Endothelial cell of umbilical vein (primary cell): ENCODE results near the gene UNC119. TPM values are rescaled to one million over a fixed set of nuclear protein-coding genes. Genes with fewer than 3 reads are reported as not detected.

Experiments
- BruUV-seq: library from RNA; stranded (reverse); fragments of 400-500 nt; replicated peaks from 2 replicates; lab custom pipeline; 2021; lab: Mats Ljungman, UMichigan
- CTCF ChIA-PET: fragments of 300-600, 350-600 bp; sonication (Branson Sonifier 250); formaldehyde crosslinking; loops from one replicate; lab custom pipeline; 2021; ENCODE audit warnings: antibody characterized with exemption, inconsistent platforms; lab: Charles Lee
- POLR2A ChIA-PET: fragments of 300-600, 350-600 bp; sonication (Branson Sonifier 250); formaldehyde crosslinking; loops from one replicate; lab custom pipeline; 2021; ENCODE audit warnings: antibody characterized with exemption, inconsistent platforms; lab: Charles Lee
- DNase-seq: peaks from one replicate; pipeline ENCODE4 v3.0.0-alpha.2; 2011; ENCODE audit warnings: low read depth, low spot score
- FAIRE-seq: peaks from 2 replicates; lab custom pipeline; 2011; peaks lifted over from hg19 to GRCh38; lab: Jason Lieb, UNC
- H2AFZ ChIP-seq: 2 replicates; pipeline ENCODE4 v1.6.0; 2012; ENCODE audit warnings: low read depth, low read length, control low read depth, inconsistent platforms
- H3K27ac ChIP-seq: 2 replicates; pipeline ENCODE4 v1.5.1; 2011; ENCODE audit warnings: low read depth, mild to moderate bottlenecking, control low read depth, low read length, moderate library complexity; ENCODE audit not compliant: insufficient read depth
- H3K27me3 ChIP-seq, 2 experiments: 2 replicates each; pipeline versions ENCODE4 v1.6.0 to v1.6.1; 2011; ENCODE audit warnings: low read length in 2 of 2, mixed read lengths in 1 of 2; ENCODE audit not compliant: control insufficient read depth in 2 of 2, insufficient read depth in 2 of 2
- H3K36me3 ChIP-seq, 2 experiments: 2 replicates in 1 of 2; 3 replicates in 1 of 2; pipeline ENCODE4 v1.5.1; 2011; ENCODE audit warnings: low read length in 2 of 2, mild to moderate bottlenecking in 1 of 2, moderate library complexity in 1 of 2; ENCODE audit not compliant: control insufficient read depth in 2 of 2, insufficient read depth in 2 of 2; ENCODE audit errors: extremely low read depth in 1 of 2
- H3K4me1 ChIP-seq: 3 replicates; pipeline ENCODE4 v1.5.1; 2011; ENCODE audit warnings: mild to moderate bottlenecking, low read length; ENCODE audit not compliant: control insufficient read depth, insufficient read depth; ENCODE audit errors: extremely low read depth
- H3K4me2 ChIP-seq: 2 replicates; pipeline ENCODE4 v1.6.1; 2011; ENCODE audit warnings: low read length, control low read depth, mixed read lengths; ENCODE audit not compliant: insufficient read depth
- H3K4me3 ChIP-seq, 3 experiments: fragments of 200-600 bp in 1 of 3; sonication (generic), shearing (Covaris generic) in 1 of 3; replicated peaks in 1 of 3; 2 replicates each; pipeline ENCODE4 v1.5.1; 2011 to 2016; ENCODE audit warnings: control low read depth in 3 of 3, low read length in 3 of 3, mild to moderate bottlenecking in 2 of 3, inconsistent platforms in 1 of 3, low read depth in 1 of 3, moderate library complexity in 1 of 3; ENCODE audit not compliant: insufficient read depth in 1 of 3
- H3K79me2 ChIP-seq: 2 replicates; pipeline ENCODE4 v1.6.0; 2012; ENCODE audit warnings: low read length, inconsistent platforms; ENCODE audit not compliant: control insufficient read depth, insufficient read depth
- H3K9ac ChIP-seq: replicated peaks from 2 replicates; pipeline ENCODE3; 2011; ENCODE audit warnings: low read length, control low read depth; ENCODE audit not compliant: insufficient read depth; ENCODE audit errors: extremely low read depth
- H3K9me1 ChIP-seq: replicated peaks from 3 replicates; pipeline ENCODE4 v1.6.0; 2011; ENCODE audit warnings: mild to moderate bottlenecking, low read length; ENCODE audit not compliant: control insufficient read depth, insufficient read depth; ENCODE audit errors: extremely low read depth
- H3K9me3 ChIP-seq: replicated peaks from 2 replicates; pipeline ENCODE4 v1.5.1; 2012; ENCODE audit warnings: low read length, inconsistent platforms; ENCODE audit not compliant: control insufficient read depth, insufficient read depth
- H4K20me1 ChIP-seq: replicated peaks from 2 replicates; pipeline ENCODE3; 2011; ENCODE audit warnings: mild to moderate bottlenecking, low read length; ENCODE audit not compliant: control insufficient read depth, insufficient read depth; ENCODE audit errors: extremely low read depth
- EZH2 ChIP-seq: IDR thresholded peaks from 2 replicates; pipeline ENCODE4 v1.6.1; 2012; ENCODE audit warnings: borderline replicate concordance, low read depth, mild to moderate bottlenecking, moderate library complexity, low read length, inconsistent platforms; ENCODE audit not compliant: severe bottlenecking
- FOS ChIP-seq: IDR thresholded peaks from 2 replicates; pipeline ENCODE4 v1.6.1; 2011; ENCODE audit warnings: mild to moderate bottlenecking, low read length, moderate library complexity, borderline replicate concordance; ENCODE audit not compliant: insufficient read depth
- GATA2 ChIP-seq: IDR thresholded peaks from 2 replicates; pipeline ENCODE4 v1.7.0; 2011; ENCODE audit warnings: low read depth, mild to moderate bottlenecking, moderate library complexity, mixed read lengths, low read length; ENCODE audit not compliant: insufficient read length, insufficient read depth
- JUN ChIP-seq: IDR thresholded peaks from 2 replicates; pipeline ENCODE4 v1.6.1; 2011; ENCODE audit warnings: borderline replicate concordance, low read depth; ENCODE audit not compliant: insufficient read length, insufficient read depth
- MYC ChIP-seq: IDR thresholded peaks from one replicate; pipeline ENCODE4 v1.6.1; 2011; ENCODE audit warnings: mild to moderate bottlenecking, low read depth, low read length
- POLR2A ChIP-seq: IDR thresholded peaks from 2 replicates; pipeline ENCODE4 v1.6.1; 2012; ENCODE audit warnings: low read depth, mild to moderate bottlenecking, control low read depth, low read length
- POLR2AphosphoS5 ChIP-seq: IDR thresholded peaks from 2 replicates; pipeline ENCODE4 v1.6.1; 2012; ENCODE audit warnings: low read depth, mild to moderate bottlenecking, control low read depth, low read length, moderate library complexity; ENCODE audit not compliant: insufficient read depth
- dilution Hi-C: fragments of 300-500 bp; cut with MboI; formaldehyde crosslinking; loops from one replicate; pipeline ENCODE4 v1.15.0; 2019; ENCODE audit warnings: low sequenced_read_pairs; ENCODE audit not compliant: extremely low pct_ligation_motif_present
- intact Hi-C: fragments of 100-400 bp; cut with micrococcal nuclease; formaldehyde crosslinking; loops from one replicate; pipeline ENCODE4 v1.10.0; 2022
- polyA plus RNA-seq, 4 experiments: library from polyadenylated mRNA; depleted of rRNA in 3 of 4; stranded (reverse) in 3 of 4; unstranded in 1 of 4; fragments of >200 nt; gene quantifications; 2 replicates each; pipeline versions ENCODE4 v1.2.1 to v1.2.3, GENCODE V29; 2011 to 2012; ENCODE audit warnings: missing spikeins in 1 of 4
- total RNA-seq: library from RNA; stranded (reverse); gene quantifications from 2 replicates; pipeline ENCODE4 v1.2.3, GENCODE V29; 2021
- TF ChIP-seq, protein P1 (sequence below), 2 donors: IDR thresholded peaks; 1 replicate in 1 of 2; 2 replicates in 1 of 2; pipeline ENCODE4 v1.5.1; 2011; ENCODE audit warnings: low read length in 2 of 2, mild to moderate bottlenecking in 2 of 2, moderate library complexity in 2 of 2, control low read depth in 1 of 2, inconsistent platforms in 1 of 2, low read depth in 1 of 2; ENCODE audit not compliant: insufficient read depth in 1 of 2; ENCODE audit errors: extremely low read depth in 1 of 2
- TF ChIP-seq, protein P2 (sequence below): IDR thresholded peaks from 2 replicates; pipeline ENCODE4 v1.6.1; 2011; ENCODE audit not compliant: insufficient read depth, insufficient read length

Gene UNC119
- total and polyA plus RNA-seq, 2 donors (not counting 3 experiments of a cell fraction or from before 2014, with no cell fraction given), result 26.3 to 67.8 TPM

DNA sequence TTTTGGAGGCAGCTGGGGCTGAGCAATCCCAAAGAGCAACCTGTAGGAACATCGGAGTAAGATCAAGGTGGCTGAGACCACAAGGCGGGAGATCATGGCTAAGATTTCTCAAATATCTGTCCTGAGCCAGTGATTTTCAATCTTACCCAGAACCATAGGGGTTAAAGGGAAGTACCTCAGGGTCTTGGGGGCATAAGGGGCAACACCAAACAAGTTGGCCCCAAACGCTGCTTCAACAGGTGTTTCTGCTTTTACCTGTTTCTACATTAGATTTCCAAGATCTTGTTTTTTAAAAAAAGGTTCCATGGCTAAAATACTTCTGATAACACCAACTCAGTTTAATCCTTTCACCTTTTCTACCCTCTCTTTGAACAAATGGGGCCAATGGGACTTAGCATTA is 2.6 kb upstream of the UNC119 start:
- FAIRE-seq (no peak), DNase-seq (no peak)
- POLR2A ChIA-PET, result no interaction called here
- H2AFZ ChIP-seq, result no peak overlapping the region
- CTCF ChIA-PET, result interaction anchor here (1.3 to 1.5 kb wide), 2 partner anchors 15 to 16 kb away, joined by 3 to 4 read pairs; partner anchors contain the start of gene PIGS
- no peak for TF ChIP-seq FOS
- no peak for TF ChIP-seq GATA2
- TF ChIP-seq EZH2, result no peak
- no peak for TF ChIP-seq POLR2A
- TF ChIP-seq JUN, result no peak
- TF ChIP-seq POLR2AphosphoS5, result no peak
- TF ChIP-seq, protein P1, sequence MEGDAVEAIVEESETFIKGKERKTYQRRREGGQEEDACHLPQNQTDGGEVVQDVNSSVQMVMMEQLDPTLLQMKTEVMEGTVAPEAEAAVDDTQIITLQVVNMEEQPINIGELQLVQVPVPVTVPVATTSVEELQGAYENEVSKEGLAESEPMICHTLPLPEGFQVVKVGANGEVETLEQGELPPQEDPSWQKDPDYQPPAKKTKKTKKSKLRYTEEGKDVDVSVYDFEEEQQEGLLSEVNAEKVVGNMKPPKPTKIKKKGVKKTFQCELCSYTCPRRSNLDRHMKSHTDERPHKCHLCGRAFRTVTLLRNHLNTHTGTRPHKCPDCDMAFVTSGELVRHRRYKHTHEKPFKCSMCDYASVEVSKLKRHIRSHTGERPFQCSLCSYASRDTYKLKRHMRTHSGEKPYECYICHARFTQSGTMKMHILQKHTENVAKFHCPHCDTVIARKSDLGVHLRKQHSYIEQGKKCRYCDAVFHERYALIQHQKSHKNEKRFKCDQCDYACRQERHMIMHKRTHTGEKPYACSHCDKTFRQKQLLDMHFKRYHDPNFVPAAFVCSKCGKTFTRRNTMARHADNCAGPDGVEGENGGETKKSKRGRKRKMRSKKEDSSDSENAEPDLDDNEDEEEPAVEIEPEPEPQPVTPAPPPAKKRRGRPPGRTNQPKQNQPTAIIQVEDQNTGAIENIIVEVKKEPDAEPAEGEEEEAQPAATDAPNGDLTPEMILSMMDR (IDR thresholded peaks at IDR 0.05; ENCODE audit: extremely low read depth in 1 of 2, insufficient read depth in 1 of 2, low read depth in 1 of 2, low read length in 2 of 2), result no peak
- no peak for TF ChIP-seq MYC
- TF ChIP-seq, protein P2, sequence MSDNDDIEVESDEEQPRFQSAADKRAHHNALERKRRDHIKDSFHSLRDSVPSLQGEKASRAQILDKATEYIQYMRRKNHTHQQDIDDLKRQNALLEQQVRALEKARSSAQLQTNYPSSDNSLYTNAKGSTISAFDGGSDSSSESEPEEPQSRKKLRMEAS, result no peak
- peaks cover 6% of the 10 kb centered on the region for H3K4me1 ChIP-seq
- no peaks in the 10 kb centered on the region for H3K79me2 ChIP-seq
- no peak overlapping the region for H3K4me2 ChIP-seq
- H3K27me3 ChIP-seq, result no peaks in the 10 kb centered on the region
- H3K27ac ChIP-seq, result no peak overlapping the region
- intact Hi-C loops (no loop called here), dilution Hi-C loops (no loop called here)
- peaks cover 8 to 16% of the 10 kb centered on the region in 2 experiments for H3K36me3 ChIP-seq
- no TSS peak for BruUV-seq
- H3K4me3 ChIP-seq, result no peak overlapping the region
- no peaks in the 10 kb centered on the region for H3K9me1 ChIP-seq
- H4K20me1 ChIP-seq, result no peaks in the 10 kb centered on the region
- H3K9me3 ChIP-seq, result no peaks in the 10 kb centered on the region
- H3K9ac ChIP-seq, result no peak overlapping the region
